GM18507 (cell line): Measurements from ENCODE around the gene ADD3.
"Not testable (repeated sequence)": the region's sequence is repeated elsewhere in the genome, so short reads cannot be mapped to it uniquely, and the experiment has no call there.

Source experiments
- DNase-seq: peaks from one replicate; pipeline ENCODE4 v3.0.0; 2011; ENCODE audit warnings: low read depth; ENCODE audit not compliant: insufficient read length; ENCODE audit errors: extremely low spot score
- FAIRE-seq: peaks from 2 replicates; lab custom pipeline; 2011; peaks lifted over from hg19 to GRCh38; lab: Jason Lieb, UNC

ADD3 gene

GRCh38 chr10:110135836-110136235, 128.1 kb downstream of the ADD3 start:
- DNase-seq, FAIRE-seq: not testable (repeated sequence)

GRCh38 chr10:110137142-110137545, 129.4 kb downstream of the ADD3 start:
- FAIRE-seq (peak; percentile 97), DNase-seq (peak; percentile 26)

- no peak for DNase-seq
- peak; percentile 89 for FAIRE-seq
These were observed 130.5 kb downstream of the ADD3 start for GRCh38 chr10:110138197-110138812.

GRCh38 chr10:110141185-110141584, 133.4 kb downstream of the ADD3 start:
- DNase-seq (no peak), FAIRE-seq (no peak)

DNA sequence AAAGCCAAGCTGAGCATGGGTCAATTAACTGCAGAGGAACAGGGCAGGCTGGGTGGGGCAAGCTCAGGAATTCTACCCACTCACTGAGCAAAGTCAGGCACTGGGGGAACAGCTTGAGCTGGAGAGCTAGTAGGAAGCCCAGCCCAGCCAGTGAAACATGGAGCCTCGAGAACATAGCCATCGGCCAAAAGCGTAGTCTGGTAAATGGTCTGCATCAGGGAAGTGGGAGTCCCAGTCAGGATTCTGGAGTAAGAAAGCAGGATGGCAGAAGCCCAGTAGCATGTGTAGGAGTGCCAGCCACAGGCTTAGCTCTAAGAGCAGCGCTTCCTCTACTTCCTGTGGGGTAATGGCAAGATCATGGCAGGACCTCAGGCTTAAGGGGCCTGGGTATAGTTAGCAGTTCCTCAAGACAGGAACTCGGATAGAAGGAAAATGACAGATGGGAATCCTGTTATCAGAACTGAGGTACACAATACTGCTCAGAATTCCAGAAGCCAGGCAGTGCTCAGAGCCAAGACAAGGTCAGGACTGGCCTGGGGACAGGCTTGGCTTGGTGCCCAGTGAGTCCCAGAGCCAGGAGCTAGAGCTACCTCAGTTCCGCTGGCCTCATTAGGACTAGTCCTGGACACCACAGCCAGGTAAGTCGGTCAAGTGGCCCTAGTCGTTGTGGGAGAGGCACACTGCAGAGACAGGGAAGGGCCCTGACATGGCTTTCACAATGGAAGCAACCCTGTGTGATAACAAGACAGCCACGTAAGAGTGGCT, 134.3 kb downstream of the ADD3 start:
- DNase-seq (no peak), FAIRE-seq (no peak)

DNA sequence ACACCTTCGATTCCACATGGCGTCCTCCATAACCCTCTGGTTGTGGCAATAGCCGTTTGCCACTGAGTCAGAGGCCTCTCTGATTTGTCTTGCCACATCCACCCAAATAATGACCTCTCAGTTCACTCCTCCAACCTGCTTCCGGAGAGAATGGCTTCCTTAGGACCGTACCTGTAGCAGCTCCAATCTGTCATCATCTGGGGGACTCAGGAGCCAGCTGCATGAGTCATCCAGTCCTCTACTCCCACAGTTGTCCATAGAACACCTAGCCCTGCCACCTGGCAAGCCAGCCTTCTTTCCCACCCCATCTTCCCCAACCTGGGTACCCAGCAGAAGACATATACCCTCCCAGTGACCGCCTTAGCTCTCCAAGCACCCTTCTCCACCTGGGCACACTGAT, 135.2 kb downstream of the ADD3 start:
- no peak for DNase-seq
- FAIRE-seq: no peak

- DNase-seq: no peak
- FAIRE-seq: no peak
These were observed 136.7 kb downstream of the ADD3 start for GRCh38 chr10:110144507-110144906.

GRCh38 chr10:110147961-110148360, 140.2 kb downstream of the ADD3 start:
- FAIRE-seq: no peak
- no peak for DNase-seq

DNA sequence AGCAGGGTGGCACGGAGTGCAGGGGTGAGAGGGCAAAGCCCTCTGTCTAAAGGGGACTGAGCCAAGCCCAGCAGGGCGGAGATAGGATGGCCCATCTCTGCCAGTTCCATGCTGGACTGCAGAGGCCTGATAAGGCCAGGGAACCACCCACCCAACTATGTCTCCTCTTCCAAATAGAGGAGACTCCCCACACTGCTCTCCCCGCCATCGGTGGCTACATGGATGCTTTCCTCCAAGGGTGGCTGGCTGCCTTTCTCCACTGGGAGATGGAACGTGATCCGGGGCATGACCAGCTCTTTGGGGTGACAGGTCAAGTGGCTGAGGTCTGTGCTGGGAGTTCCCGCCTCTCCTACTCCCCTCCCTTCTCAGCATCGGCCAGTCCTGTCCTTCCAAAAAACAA, 141.5 kb downstream of the ADD3 start:
- DNase-seq (no peak), FAIRE-seq (no peak)

GRCh38 chr10:110150046-110150445, 142.3 kb downstream of the ADD3 start:
- no peak for FAIRE-seq
- no peak for DNase-seq

DNA sequence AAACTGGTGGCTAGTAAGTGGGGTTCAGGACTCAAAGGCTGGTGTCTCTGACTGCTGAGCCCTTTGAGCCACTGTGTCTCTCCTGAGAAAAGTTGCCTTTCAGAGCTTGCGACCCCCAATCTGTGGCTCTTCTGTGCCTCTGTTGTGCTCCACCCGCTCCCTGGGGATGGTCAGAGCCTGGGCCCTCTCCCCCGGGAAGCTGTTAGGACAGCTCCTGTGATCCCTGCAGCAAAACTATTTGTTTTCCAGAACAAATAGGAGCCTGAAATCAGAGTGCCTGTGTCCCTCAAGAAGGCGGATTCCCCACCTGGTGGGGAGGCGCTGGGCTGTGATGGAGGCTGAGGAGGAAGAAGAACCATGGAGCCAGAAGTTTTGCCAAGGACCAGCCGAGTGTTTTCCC, 143.2 kb downstream of the ADD3 start:
- no peak for FAIRE-seq
- DNase-seq: no peak

DNA sequence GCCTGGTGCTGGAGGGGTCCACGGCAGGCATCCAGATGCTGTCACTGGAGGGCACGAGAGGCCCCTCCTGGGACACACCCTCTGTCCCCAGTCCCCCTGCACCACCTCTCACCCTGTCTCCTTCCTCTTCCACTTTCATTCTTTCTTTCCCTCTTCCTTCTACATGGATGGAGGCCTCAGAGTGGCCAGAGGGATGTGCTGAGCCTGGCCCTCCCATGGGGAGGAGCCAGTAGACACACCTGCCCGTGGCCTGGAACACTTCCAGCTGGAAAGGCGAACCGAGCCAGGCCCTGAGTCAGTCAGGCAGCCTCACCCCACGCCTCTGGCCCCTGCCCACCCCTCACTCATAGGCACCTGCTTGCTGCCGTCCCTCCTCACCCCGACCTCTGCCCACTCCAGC, 143.7 kb downstream of the ADD3 start:
- DNase-seq (no peak), FAIRE-seq (no peak)

DNA sequence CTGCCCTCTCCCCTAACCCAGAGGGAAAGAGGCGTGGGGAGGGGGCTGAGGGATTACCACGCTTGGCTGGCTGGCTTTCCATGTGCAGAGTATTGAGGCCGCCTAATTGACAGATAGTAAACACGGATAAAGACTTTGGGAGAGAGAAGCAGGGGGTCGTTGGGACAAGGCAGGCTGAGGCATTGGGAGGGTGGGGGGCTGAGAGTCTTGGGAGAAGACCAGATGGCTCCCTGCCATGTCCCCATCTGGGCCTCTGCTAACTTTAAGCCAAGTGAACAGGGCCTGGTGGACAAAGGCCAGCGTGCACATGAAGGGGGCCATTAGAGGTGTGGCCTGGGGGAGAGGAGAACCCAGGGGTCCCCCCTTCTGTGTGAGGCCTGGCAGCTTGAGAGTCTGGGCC, 144.2 kb downstream of the ADD3 start:
- DNase-seq (no peak), FAIRE-seq (no peak)

GRCh38 chr10:110153396-110153795, 145.6 kb downstream of the ADD3 start:
- DNase-seq (no peak), FAIRE-seq (no peak)

DNA sequence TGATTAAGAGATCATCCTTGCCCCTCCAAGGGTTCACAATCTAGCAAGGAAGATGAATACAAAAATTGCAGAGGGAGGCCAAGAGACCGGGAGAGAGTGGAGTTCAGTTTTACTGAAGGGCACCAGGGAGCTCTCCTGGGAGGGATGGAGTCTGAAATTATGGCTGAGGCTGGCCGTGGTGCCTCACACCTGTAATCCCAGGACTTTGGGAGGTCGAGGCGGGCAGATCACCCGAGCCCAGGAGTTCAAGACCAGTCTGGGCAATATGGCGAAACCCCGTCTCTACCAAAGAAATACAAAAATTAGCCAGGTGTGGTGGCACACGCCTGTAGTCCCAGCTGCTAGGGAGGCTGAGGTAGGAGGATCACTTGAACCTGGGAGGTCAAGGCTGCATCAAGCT, 148.3 kb downstream of the ADD3 start:
- no peak for FAIRE-seq
- no peak for DNase-seq

DNA sequence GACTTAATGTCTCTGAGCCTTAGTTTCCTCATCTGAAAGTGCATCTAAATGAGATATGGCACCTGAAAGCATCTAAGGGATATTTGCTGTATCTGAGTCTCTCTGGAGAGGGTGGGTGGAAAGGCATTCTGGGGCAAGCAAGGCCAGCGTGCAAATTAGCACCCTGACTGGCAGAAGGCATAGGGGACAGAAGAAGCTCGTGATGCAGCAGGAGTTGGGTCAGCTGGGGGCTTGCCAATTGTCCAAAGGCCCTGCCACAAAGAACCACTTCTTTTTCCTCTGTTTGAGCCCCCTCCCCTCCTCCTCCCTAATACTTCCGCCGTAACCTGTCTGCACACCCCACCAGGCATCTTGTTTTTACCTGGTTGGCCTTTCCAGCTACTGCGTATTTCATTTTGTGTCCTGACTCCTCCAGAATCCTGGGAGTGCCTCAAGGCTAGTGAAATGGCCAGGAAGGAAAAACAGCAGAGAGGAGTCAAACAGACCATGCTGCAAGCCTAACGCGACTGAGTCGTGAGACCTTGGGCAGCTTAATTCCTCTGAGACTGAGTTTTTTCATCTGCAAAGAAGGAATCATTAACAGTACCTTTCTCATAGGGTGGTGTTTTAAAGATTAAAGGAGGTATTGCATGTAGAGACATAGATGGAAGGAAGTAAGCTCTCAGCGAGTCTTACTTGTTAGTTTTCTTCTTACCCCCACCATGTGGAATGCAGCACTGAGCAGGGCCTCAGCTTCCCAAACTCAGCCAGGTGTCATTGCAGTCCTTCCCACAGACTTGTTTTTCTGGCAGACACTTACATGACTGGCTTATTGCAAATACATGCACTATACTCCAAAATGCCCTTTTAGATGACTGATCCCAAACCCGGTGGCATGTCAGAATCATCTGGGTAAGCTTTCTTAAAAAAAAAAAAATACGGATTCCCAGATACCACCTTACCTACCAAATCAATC, 150.5 kb downstream of the ADD3 start:
- DNase-seq (no peak), FAIRE-seq (no peak)

DNA sequence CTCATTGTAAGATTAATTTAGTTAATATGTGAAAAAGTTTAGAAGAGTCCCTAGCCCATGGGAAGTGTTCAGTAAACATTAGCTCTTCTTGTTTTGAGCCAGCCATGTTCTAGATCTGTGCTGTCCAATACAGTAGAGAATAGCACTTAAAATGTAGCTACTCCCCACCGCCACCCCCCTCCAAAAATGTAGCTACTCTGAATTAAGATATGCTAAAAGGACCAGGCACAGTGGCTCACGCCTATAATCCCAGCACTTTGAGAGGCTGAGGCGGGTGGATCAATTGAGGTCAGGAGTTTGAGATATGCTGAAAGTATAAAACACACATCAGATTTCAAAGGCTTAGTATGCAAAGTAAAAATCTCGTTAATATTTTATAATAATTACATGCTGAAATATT, 152.3 kb downstream of the ADD3 start:
- FAIRE-seq: no peak
- DNase-seq: no peak

DNA sequence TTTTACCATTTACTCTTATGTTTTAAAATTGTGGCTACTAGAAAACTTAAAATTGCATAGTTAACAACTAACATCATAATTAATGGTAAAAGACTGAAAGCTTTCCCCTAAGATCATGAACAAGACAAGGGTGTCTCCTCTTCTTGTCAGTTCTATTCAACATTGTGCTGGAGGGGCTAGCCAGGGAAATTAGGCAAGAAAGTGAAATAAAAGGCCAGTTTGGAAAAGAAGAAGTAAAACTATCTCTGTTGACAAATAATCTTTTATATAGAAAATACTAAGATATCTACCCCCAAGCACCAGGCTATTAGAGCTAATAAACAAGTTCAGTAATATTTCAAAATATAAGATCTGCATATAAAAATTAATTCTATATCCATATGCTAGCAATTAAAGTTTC, 152.7 kb downstream of the ADD3 start:
- DNase-seq: no peak
- no peak for FAIRE-seq

DNA sequence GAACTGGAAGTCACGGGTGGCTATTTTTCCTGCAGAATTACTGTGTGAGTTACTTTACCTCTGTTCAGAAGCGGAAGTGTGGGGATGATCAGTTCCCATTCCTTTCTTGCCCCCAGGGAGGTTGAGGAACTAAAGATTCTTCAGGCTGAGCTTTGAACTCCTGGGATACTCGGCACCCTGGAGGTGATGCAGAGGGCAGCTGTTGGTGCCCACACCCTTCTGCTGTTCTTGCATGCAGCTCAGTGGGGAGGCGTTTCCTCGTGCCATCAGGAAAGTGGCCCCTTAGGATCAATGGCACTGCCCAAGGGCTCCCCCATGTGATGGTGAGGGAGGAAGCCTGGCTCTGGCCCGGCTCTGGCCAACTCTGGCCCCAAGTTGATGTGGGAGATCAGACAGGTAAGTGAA, 155.0 kb downstream of the ADD3 start:
- DNase-seq (no peak), FAIRE-seq (no peak)

- FAIRE-seq (no peak), DNase-seq (no peak)
These were observed 155.5 kb downstream of the ADD3 start for GRCh38 chr10:110163192-110163773.
